IPS DF 6.9 (cell line): ENCODE measurements around the gene PCA3.
"Not testable (repeated sequence)": the region's sequence is repeated elsewhere in the genome, so short reads cannot be mapped to it uniquely, and the experiment has no call there.

Source experiments
- DNase-seq: peaks from one replicate; pipeline ENCODE4 v3.0.0-alpha.2; 2013; ENCODE audit warnings: low read depth, low spot score
- H3K27ac ChIP-seq: one replicate; pipeline ENCODE4 v1.5.1; 2013; ENCODE audit warnings: low read length, control low read depth
- H3K27me3 ChIP-seq: 2 replicates; pipeline ENCODE4 v1.6.1; 2013; ENCODE audit warnings: mild to moderate bottlenecking, low read length; ENCODE audit not compliant: control insufficient read depth, insufficient read depth
- H3K36me3 ChIP-seq: 2 replicates; pipeline ENCODE4 v1.6.1; 2013; ENCODE audit warnings: low read length; ENCODE audit not compliant: control insufficient read depth, insufficient read depth
- H3K4me1 ChIP-seq: 2 replicates; pipeline ENCODE4 v1.6.1; 2013; ENCODE audit warnings: low read length; ENCODE audit not compliant: control insufficient read depth, insufficient read depth
- H3K4me3 ChIP-seq: 2 replicates; pipeline ENCODE4 v1.5.1; 2013; ENCODE audit warnings: mild to moderate bottlenecking, low read length
- H3K9me3 ChIP-seq: 2 replicates; pipeline ENCODE4 v1.6.1; 2013; ENCODE audit warnings: low read length, inconsistent platforms; ENCODE audit not compliant: control insufficient read depth, insufficient read depth
- WGBS: extraction: QIAGEN DNeasy Blood & Tissue Kit; methylation state at CpG from one replicate; pipeline ENCODE4 v1.1.7; 2013; ENCODE audit warnings: mixed read lengths, missing lambda C conversion rate; ENCODE audit not compliant: insufficient read length, insufficient coverage; 5-methylcytosine and 5-hydroxymethylcytosine counted together

PCA3 gene

DNA sequence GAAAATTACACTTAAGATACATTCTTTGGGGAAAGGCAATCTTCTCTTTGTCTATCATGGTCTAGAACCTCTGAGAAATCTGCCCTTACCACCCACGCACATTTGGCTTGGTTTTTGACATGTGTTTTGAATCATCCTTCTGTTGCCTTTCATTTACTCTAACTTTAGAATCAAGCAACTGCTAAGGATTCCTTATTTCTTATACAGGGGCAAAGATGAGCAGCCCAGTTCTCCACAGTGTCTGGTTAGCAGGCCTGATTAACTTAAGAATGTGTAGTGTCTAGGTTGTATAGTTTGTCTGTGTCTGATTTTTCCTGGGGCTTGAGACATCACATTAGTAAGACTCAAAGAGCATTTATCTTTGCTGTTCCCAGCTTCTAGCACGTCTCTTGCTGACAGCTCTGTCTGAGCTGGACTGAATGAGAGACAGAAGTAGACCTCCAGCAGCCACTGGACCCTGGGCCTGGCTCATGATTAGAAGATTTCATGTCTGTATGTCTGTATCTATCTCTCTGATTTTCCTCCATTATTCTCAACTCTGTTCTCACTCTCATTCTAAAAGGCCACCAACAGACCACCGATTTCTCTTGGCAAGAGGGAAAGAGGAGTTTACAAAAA lies 31.8 kb upstream of the PCA3 start:
- Histone ChIP-seq H3K36me3 (no peaks in the 10 kb centered on the region), H3K27me3 (no peaks in the 10 kb centered on the region), H3K4me3 (no peak overlapping the region), H3K4me1 (no peaks in the 10 kb centered on the region), H3K27ac (no peak overlapping the region), H3K9me3 (no peaks in the 10 kb centered on the region)
- no CpG with 5 or more reads among the region's 3 CpGs for WGBS
- no peak for DNase-seq

DNA sequence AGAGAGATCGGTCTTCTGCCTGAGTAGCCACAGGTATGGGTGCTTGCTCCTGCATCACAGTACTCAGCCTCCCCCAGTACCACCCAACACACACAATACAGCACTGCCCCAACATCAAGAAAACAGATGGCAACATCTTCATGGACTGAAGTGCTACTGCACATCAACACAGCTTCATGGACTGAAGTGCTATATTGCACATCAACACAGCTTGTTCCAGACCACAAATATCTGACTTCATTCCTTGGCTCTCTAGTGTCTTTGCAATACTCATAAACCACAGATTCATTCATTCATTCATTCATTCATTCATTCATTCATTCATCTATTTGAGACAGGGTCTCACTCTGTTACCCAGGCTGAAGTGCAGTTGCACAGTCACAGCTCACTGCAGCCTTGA lies 31.1 kb upstream of the PCA3 start:
- no peak overlapping the region for H3K27ac ChIP-seq
- no CpG with 5 or more reads among the region's 1 CpG for WGBS
- H3K4me1 ChIP-seq = no peaks in the 10 kb centered on the region
- no peak overlapping the region for H3K4me3 ChIP-seq
- DNase-seq = no peak
- H3K36me3 ChIP-seq = no peaks in the 10 kb centered on the region
- no peaks in the 10 kb centered on the region for H3K27me3 ChIP-seq
- H3K9me3 ChIP-seq = no peaks in the 10 kb centered on the region

GRCh38 chr9:76734716-76735115 lies 29.5 kb upstream of the PCA3 start:
- H3K27ac ChIP-seq = no peak overlapping the region
- no peaks in the 10 kb centered on the region for H3K27me3 ChIP-seq
- DNase-seq = no peak
- no CpG with 5 or more reads among the region's 3 CpGs for WGBS
- H3K4me3 ChIP-seq = no peak overlapping the region
- H3K36me3 ChIP-seq = no peaks in the 10 kb centered on the region
- H3K4me1 ChIP-seq = no peaks in the 10 kb centered on the region
- H3K9me3 ChIP-seq = no peaks in the 10 kb centered on the region

- Histone ChIP-seq H3K27me3 (no peaks in the 10 kb centered on the region), H3K36me3 (no peaks in the 10 kb centered on the region), H3K27ac (no peak overlapping the region), H3K4me3 (no peak overlapping the region), H3K4me1 (no peaks in the 10 kb centered on the region; the same call in 1 of the 2 replicates), H3K9me3 (no peaks in the 10 kb centered on the region)
- WGBS = no CpG with 5 or more reads among the region's 3 CpGs
- no peak for DNase-seq
These were observed 26.9 kb upstream of the PCA3 start for GRCh38 chr9:76737154-76737902.

GRCh38 chr9:76738402-76738801 lies 25.8 kb upstream of the PCA3 start:
- Histone ChIP-seq H3K36me3 (no peaks in the 10 kb centered on the region), H3K27ac (no peak overlapping the region), H3K4me1 (no peaks in the 10 kb centered on the region; the same call in 1 of the 2 replicates), H3K9me3 (no peaks in the 10 kb centered on the region), H3K4me3 (no peak overlapping the region), H3K27me3 (no peaks in the 10 kb centered on the region)
- no CpG with 5 or more reads among the region's 5 CpGs for WGBS
- no peak for DNase-seq

GRCh38 chr9:76741524-76741923 lies 22.7 kb upstream of the PCA3 start:
- Histone ChIP-seq H3K4me1 (no peaks in the 10 kb centered on the region; the same call in 1 of the 2 replicates), H3K27me3 (no peaks in the 10 kb centered on the region), H3K9me3 (no peaks in the 10 kb centered on the region), H3K27ac (no peak overlapping the region), H3K4me3 (no peak overlapping the region), H3K36me3 (no peaks in the 10 kb centered on the region)
- DNase-seq = no peak
- no CpG with 5 or more reads among the region's 5 CpGs for WGBS

- not testable (repeated sequence) for H3K4me3 ChIP-seq, DNase-seq, H3K4me1 ChIP-seq, H3K36me3 ChIP-seq, H3K27ac ChIP-seq, H3K27me3 ChIP-seq, H3K9me3 ChIP-seq
- no CpG with 5 or more reads among the region's 4 CpGs for WGBS
These were observed 21.3 kb upstream of the PCA3 start for GRCh38 chr9:76742890-76743289.

DNA sequence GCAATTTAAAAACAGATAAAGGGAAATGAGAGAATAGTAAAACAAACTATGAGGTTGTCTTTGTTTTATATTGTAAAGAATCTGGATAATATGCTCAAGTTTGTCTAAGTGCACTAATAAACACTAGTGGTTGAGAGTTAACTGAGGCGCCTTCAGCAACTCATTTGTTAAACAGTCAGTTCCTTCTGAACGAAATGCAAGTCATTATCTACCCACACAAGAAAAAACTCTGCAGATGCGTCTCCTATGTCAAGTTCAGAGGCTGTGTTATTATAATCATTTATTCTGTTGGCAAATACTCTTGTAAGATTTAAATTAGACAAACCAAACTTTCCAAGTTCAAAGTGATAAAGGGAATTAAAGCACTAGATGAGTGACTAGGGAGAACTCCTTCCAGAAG lies 20.3 kb upstream of the PCA3 start:
- Histone ChIP-seq H3K4me3 (no peak overlapping the region), H3K27ac (no peak overlapping the region), H3K36me3 (no peaks in the 10 kb centered on the region), H3K4me1 (no peaks in the 10 kb centered on the region; the same call in 1 of the 2 replicates), H3K9me3 (no peaks in the 10 kb centered on the region), H3K27me3 (no peaks in the 10 kb centered on the region)
- no CpG with 5 or more reads among the region's 3 CpGs for WGBS
- DNase-seq = no peak

DNA sequence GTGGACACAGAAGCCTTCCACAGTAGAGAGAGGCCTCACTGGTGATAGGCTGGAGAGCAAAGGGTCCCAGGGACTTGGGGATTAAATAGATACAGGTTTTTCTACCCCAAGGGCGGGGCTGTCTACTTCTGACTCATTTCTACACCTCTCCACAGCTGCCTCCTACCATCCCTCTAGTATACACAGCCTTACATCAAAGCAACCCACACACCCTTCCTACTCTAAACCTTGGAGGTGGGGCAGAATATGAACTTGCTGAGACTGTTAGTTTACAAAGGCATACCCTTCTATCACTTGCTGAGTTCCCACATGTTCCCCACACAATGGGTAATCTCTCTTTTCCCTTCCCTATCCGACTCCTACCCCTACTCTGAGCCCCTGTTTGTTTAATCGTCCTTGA lies 19.9 kb upstream of the PCA3 start:
- no CpG with 5 or more reads among the region's 3 CpGs for WGBS
- no peaks in the 10 kb centered on the region for H3K36me3 ChIP-seq
- no peaks in the 10 kb centered on the region for H3K27me3 ChIP-seq
- no peak for DNase-seq
- H3K27ac ChIP-seq = no peak overlapping the region
- no peaks in the 10 kb centered on the region for H3K9me3 ChIP-seq
- no peak overlapping the region for H3K4me3 ChIP-seq
- H3K4me1 ChIP-seq = no peaks in the 10 kb centered on the region; the same call in 1 of the 2 replicates

- H3K36me3 ChIP-seq = no peaks in the 10 kb centered on the region
- H3K9me3 ChIP-seq = no peaks in the 10 kb centered on the region
- DNase-seq = no peak
- no peak overlapping the region for H3K27ac ChIP-seq
- H3K4me3 ChIP-seq = no peak overlapping the region
- H3K4me1 ChIP-seq = no peaks in the 10 kb centered on the region
- no peaks in the 10 kb centered on the region for H3K27me3 ChIP-seq
- WGBS = no CpG with 5 or more reads among the region's 3 CpGs
These were observed 13.2 kb upstream of the PCA3 start for GRCh38 chr9:76751001-76751400.

DNA sequence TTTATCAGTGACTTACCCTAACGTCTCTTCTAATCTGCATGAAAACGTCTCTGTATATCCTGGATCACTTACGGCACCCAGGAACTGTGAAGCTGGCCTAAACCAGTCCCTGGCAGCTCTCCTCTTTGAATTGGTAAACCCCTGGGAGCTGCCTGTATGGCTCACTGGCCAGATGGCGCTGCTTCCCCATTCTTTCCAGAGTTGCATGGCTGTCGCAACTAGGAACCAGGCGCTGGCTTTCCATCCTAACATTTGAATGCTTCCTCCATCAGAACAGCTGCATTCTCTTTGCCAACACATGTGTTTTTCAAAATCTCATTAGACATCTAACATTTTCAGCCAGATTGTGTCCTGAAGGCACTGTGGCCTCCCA lies 8.0 kb upstream of the PCA3 start:
- H3K9me3 ChIP-seq = no peaks in the 10 kb centered on the region
- peak; percentile 25 for DNase-seq
- H3K27me3 ChIP-seq = no peaks in the 10 kb centered on the region
- no peak overlapping the region for H3K27ac ChIP-seq
- no peaks in the 10 kb centered on the region for H3K4me1 ChIP-seq
- H3K4me3 ChIP-seq = no peak overlapping the region
- H3K36me3 ChIP-seq = no peaks in the 10 kb centered on the region
- no CpG with 5 or more reads among the region's 6 CpGs for WGBS
